GM23338 (cell line): ENCODE results near the gene R3HDM4. TPM values are rescaled to one million over a fixed set of nuclear protein-coding genes. Genes with fewer than 3 reads are reported as not detected.

ENCODE experiments used
- ATAC-seq: fragments of 200-7000 bp; cut with Tn5 transposase; 3 replicates; pipeline ENCODE4 v1.9.1; 2020
- DNase-seq: peaks from one replicate; pipeline ENCODE4 v3.0.0-alpha.2; 2015; ENCODE audit warnings: low spot score
- H2AFZ ChIP-seq: fragments of 200-600 bp; sonication (generic); 2 replicates; pipeline ENCODE4 v1.8.0; 2016; ENCODE audit warnings: antibody characterized with exemption, mild to moderate bottlenecking, moderate library complexity
- H3F3A ChIP-seq: fragments of 200-600 bp; sonication (generic); replicated peaks from 2 replicates; pipeline ENCODE4 v1.8.0; 2017; ENCODE audit warnings: antibody characterized with exemption, mixed run types, low read depth
- H3K27ac ChIP-seq: fragments of 200-600 bp; sonication (generic); 2 replicates; pipeline ENCODE4 v1.6.1; 2016; ENCODE audit warnings: low read depth
- H3K27me3 ChIP-seq: fragments of 200-600 bp; sonication (generic); 2 replicates; pipeline ENCODE4 v1.8.0; 2016; ENCODE audit warnings: mild to moderate bottlenecking, mixed run types, moderate library complexity; ENCODE audit not compliant: insufficient read depth
- H3K36me3 ChIP-seq: fragments of 200-600 bp; sonication (generic); 2 replicates; pipeline ENCODE4 v1.8.0; 2016; ENCODE audit warnings: mild to moderate bottlenecking; ENCODE audit not compliant: insufficient read depth
- H3K4me1 ChIP-seq: fragments of 200-600 bp; sonication (generic); 2 replicates; pipeline ENCODE4 v1.8.0; 2016; ENCODE audit warnings: mild to moderate bottlenecking, moderate library complexity; ENCODE audit not compliant: insufficient read depth
- H3K4me2 ChIP-seq: fragments of 200-600 bp; sonication (generic); 2 replicates; pipeline ENCODE4 v1.7.1; 2017; ENCODE audit warnings: mixed run types
- H3K4me3 ChIP-seq: fragments of 200-600 bp; sonication (generic); 2 replicates; pipeline ENCODE4 v1.6.1; 2016; ENCODE audit warnings: mixed run types
- H3K79me2 ChIP-seq: fragments of 200-600 bp; sonication (generic); replicated peaks from 2 replicates; pipeline ENCODE4 v1.8.0; 2017; ENCODE audit warnings: mild to moderate bottlenecking; ENCODE audit not compliant: insufficient read depth
- H3K9me2 ChIP-seq: fragments of 200-600 bp; sonication (generic); 2 replicates; pipeline ENCODE4 v1.8.0; 2017; ENCODE audit not compliant: insufficient read depth
- H4K20me1 ChIP-seq: fragments of 200-600 bp; sonication (generic); replicated peaks from 2 replicates; pipeline ENCODE4 v1.8.0; 2017; ENCODE audit warnings: mild to moderate bottlenecking; ENCODE audit not compliant: insufficient read depth
- H3K27ac Mint-ChIP-seq: 2 replicates; pipeline ENCODE4 v1.8.0; 2020; ENCODE audit warnings: inconsistent platforms, mild to moderate bottlenecking, moderate library complexity, mixed read lengths
- H3K27me3 Mint-ChIP-seq: 3 replicates; pipeline ENCODE4 v1.8.0; 2022; ENCODE audit warnings: low read depth, mild to moderate bottlenecking, moderate library complexity, mixed read lengths, inconsistent platforms; ENCODE audit not compliant: insufficient read depth, poor library complexity
- H3K36me3 Mint-ChIP-seq: 3 replicates; pipeline ENCODE4 v1.8.0; 2021; ENCODE audit warnings: low read depth, mild to moderate bottlenecking, inconsistent platforms, moderate library complexity, mixed read lengths
- H3K4me1 Mint-ChIP-seq: 3 replicates; pipeline ENCODE4 v1.8.0; 2020; ENCODE audit warnings: mild to moderate bottlenecking, inconsistent platforms, mixed read lengths
- H3K4me3 Mint-ChIP-seq: 3 replicates; pipeline ENCODE4 v1.8.0; 2021; ENCODE audit warnings: moderate library complexity, mild to moderate bottlenecking, inconsistent platforms, mixed read lengths
- H3K9me3 Mint-ChIP-seq: 3 replicates; pipeline ENCODE4 v1.8.0; 2020; ENCODE audit warnings: moderate library complexity, mild to moderate bottlenecking, inconsistent platforms, mixed read lengths
- CREB1 ChIP-seq: fragments of 250-450 bp; sonication (Bioruptor Pico); IDR thresholded peaks from 2 replicates; pipeline ENCODE4 v1.5.0; 2020; ENCODE audit warnings: low read depth, mild to moderate bottlenecking, moderate library complexity
- EZH2 ChIP-seq: fragments of 200-600 bp; sonication (generic); IDR thresholded peaks from one replicate; pipeline ENCODE4 v1.8.0; 2017; ENCODE audit warnings: antibody characterized with exemption, mild to moderate bottlenecking, low read depth; ENCODE audit not compliant: unreplicated experiment
- EZH2phosphoT487 ChIP-seq: fragments of 200-600 bp; sonication (generic); IDR thresholded peaks from one replicate; pipeline ENCODE4 v1.8.1; 2018; ENCODE audit warnings: antibody characterized with exemption; ENCODE audit not compliant: unreplicated experiment
- JUNB ChIP-seq: IDR thresholded peaks from one replicate; pipeline ENCODE4 v1.6.1; 2016; ENCODE audit warnings: antibody characterized with exemption; ENCODE audit not compliant: unreplicated experiment
- NANOG ChIP-seq: IDR thresholded peaks from 2 replicates; pipeline ENCODE4 v1.6.1; 2016; ENCODE audit warnings: antibody characterized with exemption, borderline replicate concordance
- POLR2AphosphoS5 ChIP-seq: IDR thresholded peaks from 2 replicates; pipeline ENCODE4 v1.6.1; 2016; ENCODE audit warnings: antibody characterized with exemption, low read depth
- STAT1 ChIP-seq: IDR thresholded peaks from one replicate; pipeline ENCODE4 v1.6.1; 2016; ENCODE audit warnings: antibody characterized with exemption; ENCODE audit not compliant: unreplicated experiment
- ZNF114 ChIP-seq: fragments of 250-450 bp; sonication (Bioruptor Pico); IDR thresholded peaks from 2 replicates; pipeline ENCODE4 v1.5.0; 2020; ENCODE audit warnings: mild to moderate bottlenecking, moderate library complexity
- ZNF331 ChIP-seq: fragments of 250-450 bp; sonication (Bioruptor Pico); IDR thresholded peaks from 2 replicates; pipeline ENCODE4 v1.5.0; 2020; ENCODE audit warnings: low read depth, mild to moderate bottlenecking, moderate library complexity
- polyA plus RNA-seq: library from polyadenylated mRNA; unstranded; fragments of >200 nt; fragmentation: Nextera tagmentation; extraction: Ambion mirVana; gene quantifications from 2 replicates; pipeline ENCODE4 v1.2.1, GENCODE V29; 2016
- total RNA-seq: library from RNA; depleted of rRNA; stranded (reverse); fragments of >200 nt; shearing (Covaris generic); gene quantifications from 2 replicates; pipeline ENCODE4 v1.2.3, GENCODE V29; 2014
- TF ChIP-seq, protein P1 (sequence below), 2 experiments: fragments of 200-600 bp in 1 of 2; sonication (generic) in 1 of 2; conservative IDR thresholded peaks; 2 replicates each; pipeline versions ENCODE4 v1.5.1 to v1.6.1; 2016 to 2017; ENCODE audit warnings: antibody characterized with exemption in 2 of 2, low read depth in 2 of 2, mild to moderate bottlenecking in 2 of 2, moderate library complexity in 1 of 2
- TF ChIP-seq, protein P2 (sequence below): IDR thresholded peaks from one replicate; pipeline ENCODE4 v1.6.1; 2018; ENCODE audit warnings: antibody characterized with exemption; ENCODE audit not compliant: unreplicated experiment
- TF ChIP-seq, protein P3 (sequence below): fragments of 250-450 bp; sonication (Bioruptor Pico); IDR thresholded peaks from 2 replicates; pipeline ENCODE4 v1.5.0; 2020; ENCODE audit warnings: mild to moderate bottlenecking, moderate library complexity
- TF ChIP-seq, protein P4 (sequence below): IDR thresholded peaks from 2 replicates; pipeline ENCODE4 v1.6.1; 2016; ENCODE audit warnings: antibody characterized with exemption

Gene R3HDM4
- total and polyA plus RNA-seq, 2 experiments from 2014 or later, result 76.5 to 87.1 TPM

DNA sequence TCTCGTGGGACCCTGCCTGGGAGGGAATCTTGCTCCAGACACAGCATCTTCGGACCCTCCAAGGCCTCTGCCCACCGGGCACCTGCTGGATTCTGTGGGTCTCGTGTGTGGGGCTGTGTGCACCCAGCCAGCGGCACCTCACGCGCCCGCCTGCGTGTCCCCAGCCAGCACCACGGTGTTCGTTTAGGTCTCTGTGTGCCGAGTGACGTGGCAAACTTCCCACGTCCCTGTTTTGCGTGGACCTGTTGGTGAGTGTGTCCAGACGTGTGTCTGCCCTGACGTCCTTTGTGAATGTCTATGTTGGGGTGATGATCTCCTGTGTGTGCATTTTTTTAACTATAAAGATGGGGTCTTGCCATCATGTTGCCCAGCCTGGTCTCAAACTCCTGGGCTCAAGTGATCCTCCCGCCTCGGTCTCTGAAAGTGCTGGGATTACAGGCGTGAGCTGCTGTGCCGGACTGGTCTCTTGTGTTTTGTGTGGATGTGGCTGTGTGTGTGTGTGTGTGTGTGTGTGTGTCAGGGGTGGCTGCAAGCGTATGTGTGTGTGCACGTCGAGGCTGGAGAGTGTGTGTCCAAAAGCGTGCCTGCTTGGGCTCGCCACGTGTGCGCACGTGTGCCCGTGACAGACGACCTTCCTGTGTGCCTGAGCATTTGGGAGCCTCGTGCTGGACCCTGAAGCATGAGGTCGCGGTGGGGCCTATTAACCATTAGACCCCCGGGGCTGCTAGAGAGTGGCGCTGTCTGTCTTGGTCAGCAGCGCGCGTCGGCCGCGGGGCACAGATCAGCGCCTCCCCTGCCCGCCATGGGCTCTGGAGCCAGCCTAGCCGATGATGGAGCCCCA is 28.5 kb upstream of the R3HDM4 start:
- no peak overlapping the region for H3K4me3 ChIP-seq
- H2AFZ ChIP-seq, result no peak overlapping the region
- no peaks in the 10 kb centered on the region for H3K36me3 ChIP-seq
- peaks cover 18% of the 10 kb centered on the region for H3K27me3 Mint-ChIP-seq
- H3K36me3 Mint-ChIP-seq, result peaks cover 43% of the 10 kb centered on the region
- no peak for TF ChIP-seq JUNB
- TF ChIP-seq ZNF331, result no peak
- TF ChIP-seq, protein P1, sequence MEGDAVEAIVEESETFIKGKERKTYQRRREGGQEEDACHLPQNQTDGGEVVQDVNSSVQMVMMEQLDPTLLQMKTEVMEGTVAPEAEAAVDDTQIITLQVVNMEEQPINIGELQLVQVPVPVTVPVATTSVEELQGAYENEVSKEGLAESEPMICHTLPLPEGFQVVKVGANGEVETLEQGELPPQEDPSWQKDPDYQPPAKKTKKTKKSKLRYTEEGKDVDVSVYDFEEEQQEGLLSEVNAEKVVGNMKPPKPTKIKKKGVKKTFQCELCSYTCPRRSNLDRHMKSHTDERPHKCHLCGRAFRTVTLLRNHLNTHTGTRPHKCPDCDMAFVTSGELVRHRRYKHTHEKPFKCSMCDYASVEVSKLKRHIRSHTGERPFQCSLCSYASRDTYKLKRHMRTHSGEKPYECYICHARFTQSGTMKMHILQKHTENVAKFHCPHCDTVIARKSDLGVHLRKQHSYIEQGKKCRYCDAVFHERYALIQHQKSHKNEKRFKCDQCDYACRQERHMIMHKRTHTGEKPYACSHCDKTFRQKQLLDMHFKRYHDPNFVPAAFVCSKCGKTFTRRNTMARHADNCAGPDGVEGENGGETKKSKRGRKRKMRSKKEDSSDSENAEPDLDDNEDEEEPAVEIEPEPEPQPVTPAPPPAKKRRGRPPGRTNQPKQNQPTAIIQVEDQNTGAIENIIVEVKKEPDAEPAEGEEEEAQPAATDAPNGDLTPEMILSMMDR (conservative IDR thresholded peaks at IDR 0.05; ENCODE audit: low read depth in 2 of 2), result no peak
- TF ChIP-seq EZH2, result no peak
- TF ChIP-seq STAT1, result no peak
- TF ChIP-seq POLR2AphosphoS5, result no peak
- TF ChIP-seq EZH2phosphoT487, result no peak
- TF ChIP-seq CREB1 (CRISPR knock-in tag), result no peak
- no peak for TF ChIP-seq NANOG
- no peak for TF ChIP-seq ZNF114
- TF ChIP-seq, protein P2, sequence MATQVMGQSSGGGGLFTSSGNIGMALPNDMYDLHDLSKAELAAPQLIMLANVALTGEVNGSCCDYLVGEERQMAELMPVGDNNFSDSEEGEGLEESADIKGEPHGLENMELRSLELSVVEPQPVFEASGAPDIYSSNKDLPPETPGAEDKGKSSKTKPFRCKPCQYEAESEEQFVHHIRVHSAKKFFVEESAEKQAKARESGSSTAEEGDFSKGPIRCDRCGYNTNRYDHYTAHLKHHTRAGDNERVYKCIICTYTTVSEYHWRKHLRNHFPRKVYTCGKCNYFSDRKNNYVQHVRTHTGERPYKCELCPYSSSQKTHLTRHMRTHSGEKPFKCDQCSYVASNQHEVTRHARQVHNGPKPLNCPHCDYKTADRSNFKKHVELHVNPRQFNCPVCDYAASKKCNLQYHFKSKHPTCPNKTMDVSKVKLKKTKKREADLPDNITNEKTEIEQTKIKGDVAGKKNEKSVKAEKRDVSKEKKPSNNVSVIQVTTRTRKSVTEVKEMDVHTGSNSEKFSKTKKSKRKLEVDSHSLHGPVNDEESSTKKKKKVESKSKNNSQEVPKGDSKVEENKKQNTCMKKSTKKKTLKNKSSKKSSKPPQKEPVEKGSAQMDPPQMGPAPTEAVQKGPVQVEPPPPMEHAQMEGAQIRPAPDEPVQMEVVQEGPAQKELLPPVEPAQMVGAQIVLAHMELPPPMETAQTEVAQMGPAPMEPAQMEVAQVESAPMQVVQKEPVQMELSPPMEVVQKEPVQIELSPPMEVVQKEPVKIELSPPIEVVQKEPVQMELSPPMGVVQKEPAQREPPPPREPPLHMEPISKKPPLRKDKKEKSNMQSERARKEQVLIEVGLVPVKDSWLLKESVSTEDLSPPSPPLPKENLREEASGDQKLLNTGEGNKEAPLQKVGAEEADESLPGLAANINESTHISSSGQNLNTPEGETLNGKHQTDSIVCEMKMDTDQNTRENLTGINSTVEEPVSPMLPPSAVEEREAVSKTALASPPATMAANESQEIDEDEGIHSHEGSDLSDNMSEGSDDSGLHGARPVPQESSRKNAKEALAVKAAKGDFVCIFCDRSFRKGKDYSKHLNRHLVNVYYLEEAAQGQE, result no peak
- TF ChIP-seq, protein P3, sequence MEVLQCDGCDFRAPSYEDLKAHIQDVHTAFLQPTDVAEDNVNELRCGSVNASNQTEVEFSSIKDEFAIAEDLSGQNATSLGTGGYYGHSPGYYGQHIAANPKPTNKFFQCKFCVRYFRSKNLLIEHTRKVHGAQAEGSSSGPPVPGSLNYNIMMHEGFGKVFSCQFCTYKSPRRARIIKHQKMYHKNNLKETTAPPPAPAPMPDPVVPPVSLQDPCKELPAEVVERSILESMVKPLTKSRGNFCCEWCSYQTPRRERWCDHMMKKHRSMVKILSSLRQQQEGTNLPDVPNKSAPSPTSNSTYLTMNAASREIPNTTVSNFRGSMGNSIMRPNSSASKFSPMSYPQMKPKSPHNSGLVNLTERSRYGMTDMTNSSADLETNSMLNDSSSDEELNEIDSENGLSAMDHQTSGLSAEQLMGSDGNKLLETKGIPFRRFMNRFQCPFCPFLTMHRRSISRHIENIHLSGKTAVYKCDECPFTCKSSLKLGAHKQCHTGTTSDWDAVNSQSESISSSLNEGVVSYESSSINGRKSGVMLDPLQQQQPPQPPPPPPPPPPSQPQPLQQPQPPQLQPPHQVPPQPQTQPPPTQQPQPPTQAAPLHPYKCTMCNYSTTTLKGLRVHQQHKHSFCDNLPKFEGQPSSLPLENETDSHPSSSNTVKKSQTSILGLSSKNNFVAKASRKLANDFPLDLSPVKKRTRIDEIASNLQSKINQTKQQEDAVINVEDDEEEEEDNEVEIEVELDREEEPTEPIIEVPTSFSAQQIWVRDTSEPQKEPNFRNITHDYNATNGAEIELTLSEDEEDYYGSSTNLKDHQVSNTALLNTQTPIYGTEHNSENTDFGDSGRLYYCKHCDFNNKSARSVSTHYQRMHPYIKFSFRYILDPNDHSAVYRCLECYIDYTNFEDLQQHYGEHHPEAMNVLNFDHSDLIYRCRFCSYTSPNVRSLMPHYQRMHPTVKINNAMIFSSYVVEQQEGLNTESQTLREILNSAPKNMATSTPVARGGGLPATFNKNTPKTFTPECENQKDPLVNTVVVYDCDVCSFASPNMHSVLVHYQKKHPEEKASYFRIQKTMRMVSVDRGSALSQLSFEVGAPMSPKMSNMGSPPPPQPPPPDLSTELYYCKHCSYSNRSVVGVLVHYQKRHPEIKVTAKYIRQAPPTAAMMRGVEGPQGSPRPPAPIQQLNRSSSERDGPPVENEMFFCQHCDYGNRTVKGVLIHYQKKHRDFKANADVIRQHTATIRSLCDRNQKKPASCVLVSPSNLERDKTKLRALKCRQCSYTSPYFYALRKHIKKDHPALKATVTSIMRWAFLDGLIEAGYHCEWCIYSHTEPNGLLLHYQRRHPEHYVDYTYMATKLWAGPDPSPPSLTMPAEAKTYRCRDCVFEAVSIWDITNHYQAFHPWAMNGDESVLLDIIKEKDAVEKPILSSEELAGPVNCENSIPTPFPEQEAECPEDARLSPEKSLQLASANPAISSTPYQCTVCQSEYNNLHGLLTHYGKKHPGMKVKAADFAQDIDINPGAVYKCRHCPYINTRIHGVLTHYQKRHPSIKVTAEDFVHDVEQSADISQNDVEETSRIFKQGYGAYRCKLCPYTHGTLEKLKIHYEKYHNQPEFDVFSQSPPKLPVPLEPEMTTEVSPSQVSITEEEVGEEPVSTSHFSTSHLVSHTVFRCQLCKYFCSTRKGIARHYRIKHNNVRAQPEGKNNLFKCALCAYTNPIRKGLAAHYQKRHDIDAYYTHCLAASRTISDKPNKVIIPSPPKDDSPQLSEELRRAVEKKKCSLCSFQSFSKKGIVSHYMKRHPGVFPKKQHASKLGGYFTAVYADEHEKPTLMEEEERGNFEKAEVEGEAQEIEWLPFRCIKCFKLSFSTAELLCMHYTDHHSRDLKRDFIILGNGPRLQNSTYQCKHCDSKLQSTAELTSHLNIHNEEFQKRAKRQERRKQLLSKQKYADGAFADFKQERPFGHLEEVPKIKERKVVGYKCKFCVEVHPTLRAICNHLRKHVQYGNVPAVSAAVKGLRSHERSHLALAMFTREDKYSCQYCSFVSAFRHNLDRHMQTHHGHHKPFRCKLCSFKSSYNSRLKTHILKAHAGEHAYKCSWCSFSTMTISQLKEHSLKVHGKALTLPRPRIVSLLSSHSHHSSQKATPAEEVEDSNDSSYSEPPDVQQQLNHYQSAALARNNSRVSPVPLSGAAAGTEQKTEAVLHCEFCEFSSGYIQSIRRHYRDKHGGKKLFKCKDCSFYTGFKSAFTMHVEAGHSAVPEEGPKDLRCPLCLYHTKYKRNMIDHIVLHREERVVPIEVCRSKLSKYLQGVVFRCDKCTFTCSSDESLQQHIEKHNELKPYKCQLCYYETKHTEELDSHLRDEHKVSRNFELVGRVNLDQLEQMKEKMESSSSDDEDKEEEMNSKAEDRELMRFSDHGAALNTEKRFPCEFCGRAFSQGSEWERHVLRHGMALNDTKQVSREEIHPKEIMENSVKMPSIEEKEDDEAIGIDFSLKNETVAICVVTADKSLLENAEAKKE (CRISPR knock-in tag), result no peak
- TF ChIP-seq, protein P4, sequence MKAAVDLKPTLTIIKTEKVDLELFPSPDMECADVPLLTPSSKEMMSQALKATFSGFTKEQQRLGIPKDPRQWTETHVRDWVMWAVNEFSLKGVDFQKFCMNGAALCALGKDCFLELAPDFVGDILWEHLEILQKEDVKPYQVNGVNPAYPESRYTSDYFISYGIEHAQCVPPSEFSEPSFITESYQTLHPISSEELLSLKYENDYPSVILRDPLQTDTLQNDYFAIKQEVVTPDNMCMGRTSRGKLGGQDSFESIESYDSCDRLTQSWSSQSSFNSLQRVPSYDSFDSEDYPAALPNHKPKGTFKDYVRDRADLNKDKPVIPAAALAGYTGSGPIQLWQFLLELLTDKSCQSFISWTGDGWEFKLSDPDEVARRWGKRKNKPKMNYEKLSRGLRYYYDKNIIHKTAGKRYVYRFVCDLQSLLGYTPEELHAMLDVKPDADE, result no peak
- peaks cover 2% of the 10 kb centered on the region; the same call in 2 of the 3 replicates for H3K9me3 Mint-ChIP-seq
- peaks cover 3% of the 10 kb centered on the region for H4K20me1 ChIP-seq
- no peak for ATAC-seq
- peaks cover 58% of the 10 kb centered on the region for H3K79me2 ChIP-seq
- DNase-seq, result no peak
- no peaks in the 10 kb centered on the region for H3K4me1 ChIP-seq
- H3K27ac Mint-ChIP-seq, result peak overlapping the region; percentile 35; the same call in 1 of the 2 replicates
- H3F3A ChIP-seq, result 0 out of 2 replicates have a peak, but pooled peaks cover 3% of the 10 kb centered on the region
- H3K4me2 ChIP-seq, result no peak overlapping the region
- no peaks in the 10 kb centered on the region for H3K27me3 ChIP-seq
- H3K4me1 Mint-ChIP-seq, result no peaks in the 10 kb centered on the region; the same call in 2 of the 3 replicates
- no peak overlapping the region for H3K27ac ChIP-seq
- H3K4me3 Mint-ChIP-seq, result no peak overlapping the region; the same call in 2 of the 3 replicates
- no peaks in the 10 kb centered on the region for H3K9me2 ChIP-seq
